Transverse colon (tissue), 3 donors: ENCODE measurements around the gene ANAPC10.

Experiments used
- EP300 ChIP-seq: sonication (generic); formaldehyde crosslinking; IDR thresholded peaks from one replicate; pipeline ENCODE4 v1.6.1; 2017; ENCODE audit warnings: antibody characterized with exemption, low read depth
- POLR2A ChIP-seq: fragments of 450-650 bp; IDR thresholded peaks from one replicate; pipeline ENCODE4 v1.6.1; 2016; ENCODE audit warnings: antibody characterized with exemption, mild to moderate bottlenecking, moderate library complexity
- TF ChIP-seq, protein P1 (sequence below), 5 experiments: fragments of 200-600 bp in 3 of 5; fragments of 450-650 bp in 2 of 5; sonication (generic) in 3 of 5; IDR thresholded peaks; 1 replicate in 2 of 5; 2 replicates in 3 of 5; pipeline ENCODE4 v1.5.1; 2016 to 2017; ENCODE audit warnings: antibody characterized with exemption in 5 of 5, inconsistent platforms in 3 of 5, mild to moderate bottlenecking in 2 of 5, moderate library complexity in 1 of 5

GRCh38 chr4:145045180-145045579 is 52.8 kb downstream of the ANAPC10 start:
- TF ChIP-seq, protein P1, sequence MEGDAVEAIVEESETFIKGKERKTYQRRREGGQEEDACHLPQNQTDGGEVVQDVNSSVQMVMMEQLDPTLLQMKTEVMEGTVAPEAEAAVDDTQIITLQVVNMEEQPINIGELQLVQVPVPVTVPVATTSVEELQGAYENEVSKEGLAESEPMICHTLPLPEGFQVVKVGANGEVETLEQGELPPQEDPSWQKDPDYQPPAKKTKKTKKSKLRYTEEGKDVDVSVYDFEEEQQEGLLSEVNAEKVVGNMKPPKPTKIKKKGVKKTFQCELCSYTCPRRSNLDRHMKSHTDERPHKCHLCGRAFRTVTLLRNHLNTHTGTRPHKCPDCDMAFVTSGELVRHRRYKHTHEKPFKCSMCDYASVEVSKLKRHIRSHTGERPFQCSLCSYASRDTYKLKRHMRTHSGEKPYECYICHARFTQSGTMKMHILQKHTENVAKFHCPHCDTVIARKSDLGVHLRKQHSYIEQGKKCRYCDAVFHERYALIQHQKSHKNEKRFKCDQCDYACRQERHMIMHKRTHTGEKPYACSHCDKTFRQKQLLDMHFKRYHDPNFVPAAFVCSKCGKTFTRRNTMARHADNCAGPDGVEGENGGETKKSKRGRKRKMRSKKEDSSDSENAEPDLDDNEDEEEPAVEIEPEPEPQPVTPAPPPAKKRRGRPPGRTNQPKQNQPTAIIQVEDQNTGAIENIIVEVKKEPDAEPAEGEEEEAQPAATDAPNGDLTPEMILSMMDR (IDR thresholded peaks at IDR 0.05), result no peak
- TF ChIP-seq POLR2A (no peak), EP300 (no peak)
